ENCODE data around the gene C13orf42. TPM values are rescaled to one million over a fixed set of nuclear protein-coding genes. Genes with fewer than 3 reads are reported as not detected.

Gene C13orf42
- total RNA-seq, 4 donors from 2014 or later = not detected

GRCh38 chr13:51066091-51066831, 44.8 kb downstream of the C13orf42 start:
- H3K4me1 ChIP-seq = peaks cover 0 to 9% (median 2%) of the 10 kb centered on the region in 4 donors
- no peaks in the 10 kb centered on the region for H3K9me3 ChIP-seq
- H3K4me3 ChIP-seq = no peak overlapping the region
- no peak overlapping the region for H3K27ac ChIP-seq
- DNase-seq (ENCODE audit: low spot score in 2 of 2) = peak in 1 of 2 donors; percentile 40
- H3K36me3 ChIP-seq = no peaks in the 10 kb centered on the region
- H3K27me3 ChIP-seq = peaks cover 0 to 14% of the 10 kb centered on the region in 2 donors
- TF ChIP-seq POLR2A (IDR thresholded peaks at IDR 0.05) (no peak), EP300 (IDR thresholded peaks at IDR 0.05) (no peak), CTCF (IDR thresholded peaks at IDR 0.05) (no peak)
- 46 to 51% methylated on average over 15 of the region's 15 CpGs for WGBS, 2 donors

- Histone ChIP-seq H3K9me3 (no peaks in the 10 kb centered on the region), H3K27ac (no peak overlapping the region), H3K4me1 (peaks cover 0 to 9% (median 2%) of the 10 kb centered on the region in 4 donors), H3K4me3 (no peak overlapping the region), H3K36me3 (no peaks in the 10 kb centered on the region), H3K27me3 (peaks cover 0 to 14% of the 10 kb centered on the region in 2 donors)
- TF ChIP-seq CTCF (IDR thresholded peaks at IDR 0.05) (no peak), POLR2A (IDR thresholded peaks at IDR 0.05) (no peak), EP300 (IDR thresholded peaks at IDR 0.05) (no peak)
- WGBS, 2 donors = 75 to 76% methylated on average over 10 of the region's 10 CpGs
- DNase-seq (ENCODE audit: low spot score in 2 of 2) = no peak
Measured at GRCh38 chr13:51065372-51066090, 45.5 kb downstream of the C13orf42 start.

GRCh38 chr13:51064753-51065152, 46.3 kb downstream of the C13orf42 start:
- Histone ChIP-seq H3K36me3 (no peaks in the 10 kb centered on the region), H3K4me3 (no peak overlapping the region), H3K4me1 (peaks cover 0 to 4% (median 1%) of the 10 kb centered on the region in 4 donors), H3K27ac (no peak overlapping the region), H3K27me3 (peaks cover 0 to 14% of the 10 kb centered on the region in 2 donors), H3K9me3 (no peaks in the 10 kb centered on the region)
- no peak for DNase-seq (ENCODE audit: low spot score in 2 of 2)
- WGBS, 2 donors = 92 to 95% methylated on average over 4 of the region's 4 CpGs
- TF ChIP-seq EP300 (IDR thresholded peaks at IDR 0.05) (no peak), CTCF (IDR thresholded peaks at IDR 0.05) (no peak), POLR2A (IDR thresholded peaks at IDR 0.05) (no peak)

- 91 to 95% methylated on average over 3 of the region's 3 CpGs for WGBS, 2 donors
- no peak for DNase-seq (ENCODE audit: low spot score in 2 of 2)
- H3K4me3 ChIP-seq = no peak overlapping the region
- no peaks in the 10 kb centered on the region for H3K9me3 ChIP-seq
- H3K36me3 ChIP-seq = no peaks in the 10 kb centered on the region
- H3K27ac ChIP-seq = no peak overlapping the region
- no peaks in the 10 kb centered on the region for H3K4me1 ChIP-seq
- H3K27me3 ChIP-seq = peaks cover 0 to 14% of the 10 kb centered on the region in 2 donors
- TF ChIP-seq EP300 (IDR thresholded peaks at IDR 0.05) = no peak
- no peak for TF ChIP-seq CTCF (IDR thresholded peaks at IDR 0.05)
- TF ChIP-seq POLR2A (IDR thresholded peaks at IDR 0.05) = no peak
Measured at GRCh38 chr13:51063909-51064308, 47.2 kb downstream of the C13orf42 start.
